GM12892 (cell line): ENCODE measurements around the gene CHPT1.

Source experiments
- POLR2AphosphoS5 ChIP-seq: IDR thresholded peaks from 2 replicates; pipeline ENCODE4 v1.6.1; 2011; ENCODE audit warnings: low read depth, low read length, control low read depth
- TAF1 ChIP-seq: IDR thresholded peaks from 2 replicates; pipeline ENCODE4 v1.6.1; 2011; ENCODE audit warnings: low read depth, mild to moderate bottlenecking, control low read depth, low read length, borderline replicate concordance

DNA sequence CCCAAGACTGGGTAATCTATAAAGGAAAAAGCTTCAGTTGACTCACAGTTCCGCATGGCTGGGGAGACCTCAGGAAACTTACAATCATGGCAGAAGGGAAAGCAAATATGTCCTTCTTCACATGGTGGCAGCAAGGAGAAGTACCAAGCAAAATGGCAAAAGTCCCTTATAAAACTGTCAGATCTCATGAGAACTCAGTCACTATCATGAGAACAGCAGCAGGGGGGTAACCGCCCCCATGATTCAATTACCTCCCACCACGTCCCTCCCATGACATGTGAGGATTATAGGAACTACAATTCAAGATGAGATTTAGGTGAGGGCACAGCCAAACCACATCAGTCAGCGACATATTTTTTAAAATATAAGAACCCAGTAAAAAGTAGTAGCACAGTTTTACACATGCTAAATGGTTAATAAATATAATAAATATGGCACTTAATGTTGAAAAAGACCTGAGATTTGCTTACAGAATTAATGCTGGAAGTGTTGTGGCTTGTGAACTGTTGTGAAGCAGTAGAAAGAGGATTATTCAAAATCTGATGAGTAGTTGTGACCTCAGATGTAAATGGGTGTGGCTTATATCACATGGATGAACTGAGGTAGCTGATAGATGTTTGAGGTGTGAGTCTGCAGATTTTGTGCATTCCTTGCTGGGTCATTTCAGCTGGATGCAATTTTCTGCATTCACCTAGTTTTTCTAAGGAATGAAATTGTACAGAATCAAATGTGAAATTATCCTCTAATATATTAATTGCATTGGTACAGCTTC is 46.9 kb upstream of the CHPT1 start:
- TF ChIP-seq TAF1 (no peak), POLR2AphosphoS5 (no peak)
